Sciatic nerve (tissue), 2 donors: ENCODE measurements around the gene AGBL1. TPM values are rescaled to one million over a fixed set of nuclear protein-coding genes. Genes with fewer than 3 reads are reported as not detected.

Source experiments
- ATAC-seq: fragments of 200-7000 bp; cut with Tn5 transposase; one replicate; pipeline ENCODE4 v1.9.1; 2020; ENCODE audit warnings: mild to moderate bottlenecking, moderate library complexity
- DNase-seq: peaks from one replicate; pipeline ENCODE4 v3.0.0-alpha.2; 2020; ENCODE audit warnings: low spot score
- intact Hi-C: fragments of 100-400 bp; cut with DNase I; formaldehyde crosslinking; loops from one replicate; pipeline ENCODE4 v1.14.2; 2022
- total RNA-seq: library from RNA; stranded (reverse); fragmentation: NEBNext Ultra II Directional; extraction: Animal tissue kit (Norgen Biotek cat#: 25700); gene quantifications from one replicate; pipeline ENCODE4 v1.2.1, GENCODE V29; 2021
- donor health status: DM: no; HTN: no; CAD: no.
- donor health status: DM: no; HTN: no; CAD: no.

The AGBL1 gene
- total RNA-seq, 1 donor from 2014 or later: 0.49 TPM

GRCh38 chr15:86894269-86894668 is 814.6 kb downstream of the AGBL1 start:
- no peak for DNase-seq
- ATAC-seq: no peak
- intact Hi-C loops: no loop called here

GRCh38 chr15:86903642-86904421 is 824.2 kb downstream of the AGBL1 start:
- DNase-seq (no peak), ATAC-seq (no peak)
- intact Hi-C loops: no loop called here

GRCh38 chr15:86905625-86906256 is 826.1 kb downstream of the AGBL1 start:
- intact Hi-C loops: no loop called here
- DNase-seq: no peak
- no peak for ATAC-seq

GRCh38 chr15:86906376-86906775 is 826.7 kb downstream of the AGBL1 start:
- intact Hi-C loops: no loop called here
- no peak for ATAC-seq

GRCh38 chr15:86911022-86911421 is 831.4 kb downstream of the AGBL1 start:
- DNase-seq (no peak), ATAC-seq (no peak)
- intact Hi-C loops: loop anchor here (10.0 kb wide), 1 partner anchor 1344 kb away; the partner anchor contains the start of gene NTRK3

More at GRCh38 chr15:86906376-86906775, 826.7 kb downstream of the AGBL1 start:
- DNase-seq: no peak

- ATAC-seq: no peak
- DNase-seq: no peak
- intact Hi-C loops: loop anchor here (10.0 kb wide), 1 partner anchor 1342 kb away; the partner anchor contains the start of gene NTRK3
Observed at GRCh38 chr15:86912661-86913060, 833.0 kb downstream of the AGBL1 start.

GRCh38 chr15:86915811-86916331 is 836.2 kb downstream of the AGBL1 start:
- DNase-seq (no peak), ATAC-seq (peak; percentile 82)
- intact Hi-C loops: loop anchor here (10.0 kb wide), 1 partner anchor 1339 kb away; the partner anchor contains the start of gene NTRK3

- intact Hi-C loops: loop anchor here (10.0 kb wide), 1 partner anchor 1338 kb away; the partner anchor contains the start of gene NTRK3
- ATAC-seq: peak; percentile 93
Observed at GRCh38 chr15:86916671-86917360, 837.1 kb downstream of the AGBL1 start.

GRCh38 chr15:86917361-86917671 is 837.6 kb downstream of the AGBL1 start:
- peak; percentile 3 for ATAC-seq
- intact Hi-C loops: loop anchor here (10.0 kb wide), 1 partner anchor 1337 kb away; the partner anchor contains the start of gene NTRK3
- DNase-seq: no peak

More at GRCh38 chr15:86916671-86917360, 837.1 kb downstream of the AGBL1 start:
- peak; percentile 76 for DNase-seq

GRCh38 chr15:86919581-86919980 is 839.9 kb downstream of the AGBL1 start:
- DNase-seq (no peak), ATAC-seq (no peak)
- intact Hi-C loops: loop anchor here (10.0 kb wide), 1 partner anchor 1335 kb away; the partner anchor contains the start of gene NTRK3

- intact Hi-C loops: no loop called here
- DNase-seq (no peak), ATAC-seq (no peak)
Observed at GRCh38 chr15:86929461-86929860, 849.8 kb downstream of the AGBL1 start.

- no peak for ATAC-seq
- intact Hi-C loops: no loop called here
Observed at GRCh38 chr15:86932456-86932855, 852.8 kb downstream of the AGBL1 start.

GRCh38 chr15:86935841-86936240 is 856.2 kb downstream of the AGBL1 start:
- intact Hi-C loops: no loop called here
- DNase-seq: no peak
- ATAC-seq: no peak

More at GRCh38 chr15:86932456-86932855, 852.8 kb downstream of the AGBL1 start:
- no peak for DNase-seq

GRCh38 chr15:86942285-86942684 is 862.6 kb downstream of the AGBL1 start:
- DNase-seq (no peak), ATAC-seq (no peak)
- intact Hi-C loops: no loop called here

- intact Hi-C loops: no loop called here
- DNase-seq: no peak
- no peak for ATAC-seq
Observed at GRCh38 chr15:86948719-86949118, 869.0 kb downstream of the AGBL1 start.

GRCh38 chr15:86959254-86959653 is 879.6 kb downstream of the AGBL1 start:
- DNase-seq (no peak), ATAC-seq (no peak)
- intact Hi-C loops: no loop called here

- no peak for ATAC-seq
- intact Hi-C loops: no loop called here
Observed at GRCh38 chr15:86961669-86962068, 882.0 kb downstream of the AGBL1 start.

GRCh38 chr15:86964271-86964670 is 884.6 kb downstream of the AGBL1 start:
- DNase-seq (no peak), ATAC-seq (no peak)
- intact Hi-C loops: no loop called here

More at GRCh38 chr15:86961669-86962068, 882.0 kb downstream of the AGBL1 start:
- DNase-seq: no peak

- no peak for ATAC-seq
- intact Hi-C loops: no loop called here
- DNase-seq: no peak
Observed at GRCh38 chr15:86968244-86968643, 888.6 kb downstream of the AGBL1 start.
